Endodermal cell (in vitro differentiated cells): ENCODE data around the gene FERMT2. TPM values are rescaled to one million over a fixed set of nuclear protein-coding genes. Genes with fewer than 3 reads are reported as not detected.
A peak's percentile ranks its signal among the peaks of the same experiment; 100 is the strongest.

Experiments
- DNase-seq: peaks from one replicate; pipeline ENCODE4 v3.0.0-alpha.2; 2017
- H3K27ac ChIP-seq: 2 replicates; pipeline ENCODE4 v1.5.1; 2013; ENCODE audit warnings: mild to moderate bottlenecking, low read depth, low read length, moderate library complexity
- H3K27me3 ChIP-seq: 2 replicates; pipeline ENCODE4 v1.6.1; 2013; ENCODE audit warnings: mild to moderate bottlenecking, low read length, moderate library complexity; ENCODE audit not compliant: insufficient read depth, control insufficient read depth, poor library complexity, severe bottlenecking
- H3K36me3 ChIP-seq: 2 replicates; pipeline ENCODE4 v1.7.0; 2013; ENCODE audit warnings: mild to moderate bottlenecking, low read length, moderate library complexity; ENCODE audit not compliant: control insufficient read depth, insufficient read depth
- H3K4me1 ChIP-seq: one replicate; pipeline ENCODE4 v1.7.0; 2013; ENCODE audit warnings: low read length; ENCODE audit not compliant: control insufficient read depth, insufficient read depth
- H3K4me3 ChIP-seq: 2 replicates; pipeline ENCODE4 v1.5.1; 2013; ENCODE audit warnings: mild to moderate bottlenecking, low read length, moderate library complexity
- H3K9ac ChIP-seq: 2 replicates; pipeline ENCODE4 v1.6.1; 2013; ENCODE audit warnings: mild to moderate bottlenecking, low read length, moderate library complexity; ENCODE audit not compliant: poor library complexity, severe bottlenecking; ENCODE audit errors: extremely low read depth
- H3K9me3 ChIP-seq: 2 replicates; pipeline ENCODE4 v1.6.1; 2013; ENCODE audit warnings: mild to moderate bottlenecking, low read length, moderate library complexity; ENCODE audit not compliant: control insufficient read depth
- H3K27ac Mint-ChIP-seq: 2 replicates; pipeline ENCODE4 v1.8.0; 2020; ENCODE audit warnings: mixed read lengths
- H3K27me3 Mint-ChIP-seq: 2 replicates; pipeline ENCODE4 v1.8.0; 2021; ENCODE audit warnings: mild to moderate bottlenecking, mixed read lengths; ENCODE audit not compliant: insufficient read depth
- H3K36me3 Mint-ChIP-seq: 2 replicates; pipeline ENCODE4 v1.8.0; 2020; ENCODE audit warnings: low read depth, mixed read lengths
- H3K4me1 Mint-ChIP-seq: 2 replicates; pipeline ENCODE4 v1.8.0; 2020; ENCODE audit warnings: mixed read lengths
- H3K4me3 Mint-ChIP-seq: 2 replicates; pipeline ENCODE4 v1.8.0; 2020; ENCODE audit warnings: mild to moderate bottlenecking, moderate library complexity, mixed read lengths
- H3K9me3 Mint-ChIP-seq: 2 replicates; pipeline ENCODE4 v1.8.0; 2020; ENCODE audit warnings: mild to moderate bottlenecking, mixed read lengths
- WGBS, 2 experiments: methylation state at CpG; one replicate each; pipeline versions ENCODE4 v1.1.5 to v1.1.7; 2013; ENCODE audit warnings: missing lambda C conversion rate in 2 of 2, mixed read lengths in 1 of 2; ENCODE audit not compliant: insufficient coverage in 1 of 2, insufficient read length in 1 of 2; 5-methylcytosine and 5-hydroxymethylcytosine counted together
- total RNA-seq, 2 donors: library from RNA; stranded (reverse); fragmentation: NEBNext Ultra II Directional in 1 of 2; extraction: Animal tissue kit (Norgen Biotek cat#: 25700) in 1 of 2; gene quantifications; 2 replicates in 1 of 2; 3 replicates in 1 of 2; pipeline ENCODE4 v1.2.1, GENCODE V29; 2021
- TF ChIP-seq, protein P1 (sequence below): fragments of 200-600 bp; sonication (generic); conservative IDR thresholded peaks from 2 replicates; pipeline ENCODE4 v1.5.0; 2021; ENCODE audit warnings: antibody characterized with exemption, mild to moderate bottlenecking

Gene FERMT2
- total RNA-seq, 2 donors from 2014 or later, result 350 to 377 TPM

DNA sequence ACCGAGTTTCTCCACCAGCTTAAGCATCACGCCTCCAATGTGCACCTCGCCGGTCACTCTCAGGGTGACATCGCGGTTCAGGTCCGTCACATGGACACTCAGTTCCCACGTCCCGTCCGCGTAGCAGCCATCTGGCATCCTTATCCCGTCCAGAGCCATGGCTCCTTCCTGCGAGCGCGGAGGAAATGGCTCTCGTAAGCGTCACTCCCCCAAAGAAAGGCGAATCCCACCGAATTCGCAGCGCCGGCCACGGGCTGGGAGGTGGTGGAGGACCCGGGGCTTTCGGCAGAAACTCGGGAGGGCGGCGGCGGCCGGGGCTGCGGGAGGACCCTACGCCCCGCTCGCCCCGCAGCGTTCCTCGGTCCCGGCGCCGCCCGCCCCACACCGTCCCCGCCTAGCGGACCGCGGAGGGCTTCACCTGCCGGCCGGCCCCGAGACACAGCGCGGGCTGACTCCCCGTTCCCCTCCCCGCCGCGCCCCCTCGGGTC, 396 bp downstream of the FERMT2 start:
- Histone ChIP-seq H3K4me3 (peak overlapping the region; percentile 90), H3K9me3 (no peaks in the 10 kb centered on the region), H3K27ac (peak overlapping the region; percentile 87), H3K4me1 (peaks cover 4% of the 10 kb centered on the region), H3K9ac (peak overlapping the region; percentile 69), H3K36me3 (peaks cover 31% of the 10 kb centered on the region), H3K27me3 (no peaks in the 10 kb centered on the region)
- DNase-seq, result peak; percentile 74
- Mint-ChIP-seq H3K9me3 (no peaks in the 10 kb centered on the region), H3K27me3 (no peaks in the 10 kb centered on the region), H3K36me3 (peaks cover 37% of the 10 kb centered on the region), H3K4me3 (peak overlapping the region; percentile 100), H3K4me1 (peaks cover 33% of the 10 kb centered on the region), H3K27ac (peak overlapping the region; percentile 98)
- 0 to 1% methylated on average over 14 to 56 of the region's 56 CpGs for WGBS, 2 experiments
- TF ChIP-seq, protein P1, sequence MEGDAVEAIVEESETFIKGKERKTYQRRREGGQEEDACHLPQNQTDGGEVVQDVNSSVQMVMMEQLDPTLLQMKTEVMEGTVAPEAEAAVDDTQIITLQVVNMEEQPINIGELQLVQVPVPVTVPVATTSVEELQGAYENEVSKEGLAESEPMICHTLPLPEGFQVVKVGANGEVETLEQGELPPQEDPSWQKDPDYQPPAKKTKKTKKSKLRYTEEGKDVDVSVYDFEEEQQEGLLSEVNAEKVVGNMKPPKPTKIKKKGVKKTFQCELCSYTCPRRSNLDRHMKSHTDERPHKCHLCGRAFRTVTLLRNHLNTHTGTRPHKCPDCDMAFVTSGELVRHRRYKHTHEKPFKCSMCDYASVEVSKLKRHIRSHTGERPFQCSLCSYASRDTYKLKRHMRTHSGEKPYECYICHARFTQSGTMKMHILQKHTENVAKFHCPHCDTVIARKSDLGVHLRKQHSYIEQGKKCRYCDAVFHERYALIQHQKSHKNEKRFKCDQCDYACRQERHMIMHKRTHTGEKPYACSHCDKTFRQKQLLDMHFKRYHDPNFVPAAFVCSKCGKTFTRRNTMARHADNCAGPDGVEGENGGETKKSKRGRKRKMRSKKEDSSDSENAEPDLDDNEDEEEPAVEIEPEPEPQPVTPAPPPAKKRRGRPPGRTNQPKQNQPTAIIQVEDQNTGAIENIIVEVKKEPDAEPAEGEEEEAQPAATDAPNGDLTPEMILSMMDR, result peak; percentile 35

DNA sequence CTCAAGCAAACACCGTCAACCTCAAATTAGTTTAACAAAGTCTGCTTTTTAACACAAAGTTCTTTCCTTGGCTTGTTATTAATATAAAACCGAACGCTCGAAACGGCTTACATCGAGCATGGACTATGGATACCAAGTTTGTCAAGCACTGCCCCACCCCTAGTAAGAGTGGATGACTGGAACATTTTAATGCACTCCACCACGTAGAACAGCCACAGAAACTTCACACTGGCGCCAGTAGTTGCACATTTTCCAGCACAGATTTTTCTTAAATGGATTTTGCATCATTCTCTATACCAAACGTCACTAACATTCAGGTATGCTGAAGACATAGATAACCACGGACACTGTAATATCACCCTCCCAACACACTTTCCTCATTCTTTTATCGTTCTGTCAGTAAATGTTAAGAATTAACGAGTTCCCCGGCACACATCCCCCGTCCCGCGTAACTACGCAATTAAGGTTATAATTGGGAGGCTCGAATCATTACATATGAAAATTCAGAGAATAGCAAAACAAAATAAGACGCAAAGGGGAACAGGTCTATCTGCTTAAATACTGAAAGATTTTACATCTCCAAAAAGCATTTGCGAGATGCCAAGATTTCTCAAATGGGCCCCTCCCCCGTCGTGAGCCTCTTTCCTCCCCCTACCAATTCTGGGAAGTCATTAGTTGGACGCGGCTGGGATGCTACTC, 990 bp downstream of the FERMT2 start:
- H3K4me1 Mint-ChIP-seq, result peaks cover 28% of the 10 kb centered on the region
- H3K36me3 Mint-ChIP-seq, result peaks cover 43% of the 10 kb centered on the region
- peak overlapping the region; percentile 100 for H3K4me3 Mint-ChIP-seq
- peak overlapping the region; percentile 90 for H3K4me3 ChIP-seq
- DNase-seq, result no peak
- H3K9me3 ChIP-seq, result no peaks in the 10 kb centered on the region
- H3K9ac ChIP-seq, result peak overlapping the region; percentile 69
- 0 to 1% methylated on average over 11 to 24 of the region's 24 CpGs for WGBS, 2 experiments
- TF ChIP-seq, protein P1, result no peak
- no peaks in the 10 kb centered on the region for H3K9me3 Mint-ChIP-seq
- peak overlapping the region; percentile 87 for H3K27ac ChIP-seq
- H3K27me3 ChIP-seq, result no peaks in the 10 kb centered on the region
- H3K27me3 Mint-ChIP-seq, result no peaks in the 10 kb centered on the region
- peak overlapping the region; percentile 98 for H3K27ac Mint-ChIP-seq
- H3K4me1 ChIP-seq, result peaks cover 4% of the 10 kb centered on the region
- peaks cover 37% of the 10 kb centered on the region for H3K36me3 ChIP-seq

DNA sequence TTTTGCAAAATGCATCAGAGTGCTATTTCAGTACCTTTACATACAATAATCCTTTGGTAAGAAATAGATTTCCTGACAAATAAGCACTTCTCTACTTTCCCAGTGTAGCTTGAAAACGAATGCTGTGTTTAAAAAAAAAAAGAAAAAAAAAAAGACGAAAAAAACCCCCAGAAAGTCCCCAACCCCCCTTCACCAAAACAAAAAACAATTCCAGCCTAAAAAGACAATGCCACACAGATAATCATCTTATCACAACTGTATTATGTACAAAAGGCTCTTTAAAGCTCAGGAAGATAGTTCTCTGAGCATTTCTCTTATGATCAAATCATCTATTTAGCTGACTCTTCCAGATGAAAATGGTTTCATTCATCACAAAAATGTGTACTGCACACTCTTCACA, 1.6 kb downstream of the FERMT2 start:
- peak overlapping the region; percentile 100 for H3K4me3 Mint-ChIP-seq
- no peak overlapping the region for H3K27ac ChIP-seq
- peak overlapping the region; percentile 69 for H3K9ac ChIP-seq

More for the DNA sequence above, 1.6 kb downstream of the FERMT2 start:
- Mint-ChIP-seq H3K9me3 (no peaks in the 10 kb centered on the region), H3K36me3 (peaks cover 48% of the 10 kb centered on the region), H3K27me3 (no peaks in the 10 kb centered on the region), H3K27ac (peak overlapping the region; percentile 98), H3K4me1 (peaks cover 23% of the 10 kb centered on the region)
- Histone ChIP-seq H3K27me3 (no peaks in the 10 kb centered on the region), H3K4me3 (peak overlapping the region; percentile 90), H3K4me1 (no peaks in the 10 kb centered on the region), H3K9me3 (no peaks in the 10 kb centered on the region), H3K36me3 (peaks cover 43% of the 10 kb centered on the region)
- 0% methylated on average over 1 of the region's 2 CpGs; no CpG with 5 or more reads in 1 of the 2 experiments for WGBS, 2 experiments
- TF ChIP-seq, protein P1, result no peak
- no peak for DNase-seq
